SH-SY5Y (cell line): ENCODE measurements around the gene GGTLC2.

ENCODE experiments used
- GATA2 ChIP-seq: IDR thresholded peaks from 2 replicates; pipeline ENCODE4 v1.6.1; 2011; ENCODE audit warnings: mild to moderate bottlenecking, low read depth, low read length
- GATA3 ChIP-seq: IDR thresholded peaks from 2 replicates; pipeline ENCODE4 v1.6.1; 2011; ENCODE audit warnings: low read depth, mild to moderate bottlenecking, low read length, moderate library complexity

DNA sequence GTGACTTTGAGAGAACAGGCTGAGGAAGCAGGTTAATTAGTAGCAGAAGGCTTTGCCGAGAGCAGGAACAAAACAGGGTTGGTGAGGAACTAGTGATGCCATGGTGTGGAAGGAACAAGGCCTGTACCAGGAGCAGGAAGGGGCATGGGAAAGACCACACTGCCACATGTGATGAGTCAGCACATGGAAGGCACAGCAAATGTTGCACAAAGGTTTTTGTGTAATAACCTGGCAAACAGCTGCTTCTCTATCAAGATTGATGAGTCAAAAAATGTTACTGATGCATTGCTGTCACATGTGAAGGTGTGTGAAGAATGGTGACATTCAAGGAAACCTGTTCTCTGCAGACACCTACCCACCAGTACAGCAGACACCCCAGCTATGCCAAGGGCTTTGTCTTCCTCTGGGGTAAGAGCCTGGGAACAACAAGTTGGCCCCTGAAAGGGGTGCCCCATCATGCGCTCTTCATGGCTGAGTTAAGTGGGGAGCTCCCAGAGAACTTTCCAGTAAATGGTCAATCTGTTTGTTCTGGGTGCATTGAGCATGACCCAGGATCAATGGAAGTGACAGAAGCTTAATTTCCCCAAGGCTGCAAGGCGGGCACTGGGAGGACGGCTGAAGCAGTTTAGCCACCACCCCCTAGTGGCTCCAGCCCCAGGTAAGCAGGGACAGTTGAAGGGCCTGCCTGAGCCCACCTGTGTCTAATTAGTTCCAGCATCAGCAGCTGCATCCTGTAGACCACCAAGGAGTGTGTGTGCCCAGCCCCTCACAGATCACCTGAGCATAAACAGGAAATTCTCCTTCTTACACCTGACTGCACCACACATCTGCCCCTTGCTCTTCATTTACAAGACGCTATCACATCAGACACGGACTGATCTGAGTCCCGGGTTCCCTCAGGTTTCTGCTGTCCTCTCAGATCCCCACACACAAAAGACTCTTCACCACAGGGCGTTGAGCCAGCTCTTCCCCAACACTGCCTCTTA, 47.6 kb downstream of the GGTLC2 start:
- no peak for TF ChIP-seq GATA2
- TF ChIP-seq GATA3, result no peak
